WI38 (cell line): ENCODE measurements around the gene TAF12.
"Not testable (repeated sequence)": the region's sequence is repeated elsewhere in the genome, so short reads cannot be mapped to it uniquely, and the experiment has no call there.

Experiments used
- H3K4me3 ChIP-seq: 2 replicates; pipeline ENCODE4 v1.5.1; 2011; ENCODE audit warnings: low read depth, mild to moderate bottlenecking, control low read depth, low read length
- CTCF ChIP-seq: IDR thresholded peaks from 2 replicates; pipeline ENCODE4 v1.5.1; 2012; ENCODE audit warnings: low read depth, mild to moderate bottlenecking, control low read depth, low read length

Gene TAF12

GRCh38 chr1:28577052-28577678 lies 65.7 kb downstream of the TAF12 start:
- no peak overlapping the region for H3K4me3 ChIP-seq
- TF ChIP-seq CTCF = no peak

GRCh38 chr1:28573564-28573963 lies 69.3 kb downstream of the TAF12 start:
- no peak overlapping the region for H3K4me3 ChIP-seq
- no peak for TF ChIP-seq CTCF

GRCh38 chr1:28572891-28573290 lies 70.0 kb downstream of the TAF12 start:
- not testable (repeated sequence) for H3K4me3 ChIP-seq

GRCh38 chr1:28571911-28572310 lies 71.0 kb downstream of the TAF12 start:
- no peak for TF ChIP-seq CTCF

GRCh38 chr1:28566931-28567330 lies 75.9 kb downstream of the TAF12 start:
- H3K4me3 ChIP-seq = no peak overlapping the region
- no peak for TF ChIP-seq CTCF

More at GRCh38 chr1:28571911-28572310, 71.0 kb downstream of the TAF12 start:
- no peak overlapping the region for H3K4me3 ChIP-seq

- no peak overlapping the region for H3K4me3 ChIP-seq
- TF ChIP-seq CTCF = no peak
These were observed 77.1 kb downstream of the TAF12 start for GRCh38 chr1:28565726-28566125.

GRCh38 chr1:28565040-28565439 lies 77.8 kb downstream of the TAF12 start:
- no peak for TF ChIP-seq CTCF
- H3K4me3 ChIP-seq = no peak overlapping the region

- TF ChIP-seq CTCF = no peak
- no peak overlapping the region for H3K4me3 ChIP-seq
These were observed 78.6 kb downstream of the TAF12 start for GRCh38 chr1:28564310-28564709.
